Astrocyte of the cerebellum (primary cell): ENCODE results near the gene EMX1.

ENCODE experiments used
- DNase-seq: peaks from one replicate; pipeline ENCODE4 v3.0.0-alpha.2; 2011; ENCODE audit warnings: low read depth
- H3K4me3 ChIP-seq: 2 replicates; pipeline ENCODE4 v1.5.1; 2011; ENCODE audit warnings: mild to moderate bottlenecking, low read depth, low read length, moderate library complexity
- in situ Hi-C: cut with HindIII; loops from 2 replicates; pipeline ENCODE4 v1.10.0; 2017; ENCODE audit warnings: low sequenced_read_pairs
- TF ChIP-seq, protein P1 (sequence below): IDR thresholded peaks from 2 replicates; pipeline ENCODE4 v1.5.1; 2012; ENCODE audit warnings: low read length, low read depth, moderate library complexity, mild to moderate bottlenecking; ENCODE audit errors: missing control alignments

The EMX1 gene

DNA sequence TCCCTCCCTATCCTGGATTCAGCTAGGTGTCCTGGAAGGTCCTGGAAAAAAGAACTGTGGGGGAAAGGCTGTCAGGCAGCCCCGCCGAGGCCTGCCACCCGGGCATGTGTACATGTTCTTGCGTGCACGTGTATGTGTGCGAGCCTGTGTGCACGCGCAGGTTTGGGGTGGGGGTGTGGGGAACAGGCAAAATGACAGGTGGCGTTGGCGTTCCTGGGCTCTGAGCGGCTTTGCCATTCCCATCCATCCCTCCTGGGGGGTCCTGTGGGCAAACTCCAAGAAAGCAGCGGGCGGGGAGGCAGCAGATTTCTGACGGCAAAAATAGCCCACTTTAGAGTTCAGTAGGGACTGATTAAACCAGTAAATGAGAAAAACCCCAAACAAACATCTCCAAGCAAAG lies 35.6 kb downstream of the EMX1 start:
- no peak for DNase-seq
- in situ Hi-C loops: no loop called here
- no peak overlapping the region for H3K4me3 ChIP-seq
- TF ChIP-seq, protein P1, sequence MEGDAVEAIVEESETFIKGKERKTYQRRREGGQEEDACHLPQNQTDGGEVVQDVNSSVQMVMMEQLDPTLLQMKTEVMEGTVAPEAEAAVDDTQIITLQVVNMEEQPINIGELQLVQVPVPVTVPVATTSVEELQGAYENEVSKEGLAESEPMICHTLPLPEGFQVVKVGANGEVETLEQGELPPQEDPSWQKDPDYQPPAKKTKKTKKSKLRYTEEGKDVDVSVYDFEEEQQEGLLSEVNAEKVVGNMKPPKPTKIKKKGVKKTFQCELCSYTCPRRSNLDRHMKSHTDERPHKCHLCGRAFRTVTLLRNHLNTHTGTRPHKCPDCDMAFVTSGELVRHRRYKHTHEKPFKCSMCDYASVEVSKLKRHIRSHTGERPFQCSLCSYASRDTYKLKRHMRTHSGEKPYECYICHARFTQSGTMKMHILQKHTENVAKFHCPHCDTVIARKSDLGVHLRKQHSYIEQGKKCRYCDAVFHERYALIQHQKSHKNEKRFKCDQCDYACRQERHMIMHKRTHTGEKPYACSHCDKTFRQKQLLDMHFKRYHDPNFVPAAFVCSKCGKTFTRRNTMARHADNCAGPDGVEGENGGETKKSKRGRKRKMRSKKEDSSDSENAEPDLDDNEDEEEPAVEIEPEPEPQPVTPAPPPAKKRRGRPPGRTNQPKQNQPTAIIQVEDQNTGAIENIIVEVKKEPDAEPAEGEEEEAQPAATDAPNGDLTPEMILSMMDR: no peak

DNA sequence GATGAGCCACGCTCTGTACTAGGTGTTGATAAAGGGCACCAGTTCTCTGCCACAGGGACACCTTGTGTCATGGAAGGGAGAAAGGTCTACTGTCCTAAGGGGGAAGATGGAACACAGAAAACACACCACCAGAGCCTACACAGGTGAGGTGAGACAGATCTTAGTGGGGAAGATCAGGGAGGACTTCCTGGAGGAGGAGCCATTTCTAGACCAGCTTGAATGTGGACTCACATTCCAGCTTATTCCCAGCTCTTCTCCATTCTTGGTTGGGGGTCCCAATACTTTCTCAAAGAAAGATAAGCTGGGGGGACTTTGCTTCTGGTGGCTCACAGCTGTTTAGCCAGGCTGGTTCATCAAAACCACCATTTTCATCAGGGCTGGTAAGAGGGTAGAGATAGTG lies 36.2 kb downstream of the EMX1 start:
- in situ Hi-C loops: no loop called here
- TF ChIP-seq, protein P1: no peak
- H3K4me3 ChIP-seq: no peak overlapping the region
- no peak for DNase-seq

DNA sequence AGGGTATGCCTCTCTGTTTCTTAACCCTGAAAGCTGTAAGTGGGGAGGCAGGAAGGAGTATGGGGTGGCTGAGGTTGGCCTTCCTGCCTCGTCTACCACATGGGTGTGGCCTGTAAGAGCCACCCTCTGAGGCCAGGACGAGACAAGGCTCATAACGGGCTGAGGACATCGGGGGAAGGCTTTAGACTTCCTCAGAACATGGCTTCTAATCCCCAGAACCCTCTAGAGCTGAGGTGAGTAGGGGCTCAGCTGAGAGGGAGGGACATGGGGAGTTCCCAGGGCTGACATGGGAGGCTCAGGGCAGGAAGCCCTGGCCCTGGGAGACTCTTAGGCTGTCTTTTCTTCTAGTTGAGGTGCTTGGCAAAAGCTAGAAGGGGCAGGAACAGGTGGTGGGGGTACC lies 36.7 kb downstream of the EMX1 start:
- DNase-seq: no peak
- TF ChIP-seq, protein P1: no peak
- no peak overlapping the region for H3K4me3 ChIP-seq
- in situ Hi-C loops: no loop called here

DNA sequence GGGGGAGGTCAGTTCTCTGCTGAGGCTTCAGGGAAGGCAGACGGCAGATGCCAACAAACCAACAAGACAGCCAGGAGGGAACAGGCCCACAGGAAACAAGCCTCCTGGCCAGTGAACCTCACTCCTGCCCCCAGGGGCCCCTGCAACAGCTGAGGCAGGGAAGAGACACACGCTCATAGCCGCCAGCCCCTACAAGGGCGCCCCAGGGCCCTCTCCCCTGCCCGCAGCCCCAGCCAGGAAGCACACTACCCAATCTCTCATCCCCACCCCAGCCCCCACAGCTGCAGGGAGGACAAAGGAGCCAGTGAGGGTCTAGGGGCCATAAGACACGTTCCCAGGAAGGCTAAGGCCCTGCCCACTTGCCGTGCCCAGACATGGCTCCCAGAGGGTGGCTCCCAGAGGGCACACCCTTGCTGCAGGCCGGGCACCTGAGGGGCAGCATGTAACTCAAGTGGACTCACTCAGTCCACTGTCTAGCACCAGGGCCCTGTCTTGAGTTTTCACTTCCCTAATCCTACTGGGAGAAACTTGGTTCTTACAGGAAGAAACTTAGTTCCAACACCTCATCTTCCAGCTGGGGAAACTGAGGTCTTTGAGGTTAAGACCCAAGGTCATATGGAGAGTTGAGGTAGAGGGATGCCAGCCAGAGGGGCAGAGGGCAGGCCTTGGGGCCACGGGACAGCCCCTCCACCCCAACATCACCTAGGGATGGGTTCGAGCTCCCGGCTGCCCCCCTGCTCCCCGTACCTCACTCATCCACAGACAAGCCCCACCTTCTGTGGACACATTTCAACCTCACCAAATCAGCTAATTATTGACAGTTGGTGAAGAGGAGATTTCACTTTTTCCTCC lies 37.3 kb downstream of the EMX1 start:
- in situ Hi-C loops: no loop called here
- H3K4me3 ChIP-seq: no peak overlapping the region
- DNase-seq: no peak
- TF ChIP-seq, protein P1: no peak

DNA sequence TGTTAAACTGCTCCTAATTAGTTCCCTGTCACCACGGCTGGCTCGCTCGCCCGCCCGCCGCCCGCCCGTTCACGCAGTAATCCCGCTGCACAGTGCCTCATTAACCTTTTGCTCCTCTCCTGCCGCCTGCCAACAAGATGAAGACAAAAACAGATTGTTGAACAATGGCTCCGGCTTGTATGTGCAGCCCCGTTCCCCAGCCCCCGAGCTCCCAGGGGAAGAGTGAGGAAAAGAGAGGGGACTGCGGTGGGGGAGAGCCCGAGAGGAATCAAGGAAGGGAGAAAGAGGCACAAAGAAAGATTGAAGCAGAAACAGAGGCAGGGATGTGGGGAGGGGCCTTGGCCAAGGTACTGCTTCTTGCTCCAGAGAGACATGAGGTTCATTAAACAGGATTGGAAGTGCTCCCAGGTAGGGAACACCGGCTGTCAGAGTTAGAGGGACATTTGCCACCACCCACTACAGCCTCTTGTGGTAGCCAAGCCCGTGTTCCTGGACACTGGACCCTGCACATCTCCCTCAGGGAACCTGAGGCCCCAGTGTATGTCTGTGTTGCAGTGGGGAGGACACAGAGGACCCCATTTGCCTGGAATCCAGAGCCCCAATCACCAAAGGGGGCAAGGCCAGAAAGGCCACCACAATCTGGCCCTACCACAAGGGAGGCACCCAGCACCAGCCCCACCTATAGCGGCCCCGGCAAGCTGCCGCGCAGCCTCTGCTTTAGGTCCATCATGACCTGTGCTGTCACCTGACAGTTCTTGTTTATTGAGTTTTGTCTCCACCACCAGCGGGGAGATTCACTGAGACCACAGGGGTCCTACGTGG lies 38.1 kb downstream of the EMX1 start:
- TF ChIP-seq, protein P1: no peak
- no peak for DNase-seq
- in situ Hi-C loops: no loop called here
- H3K4me3 ChIP-seq: no peak overlapping the region

DNA sequence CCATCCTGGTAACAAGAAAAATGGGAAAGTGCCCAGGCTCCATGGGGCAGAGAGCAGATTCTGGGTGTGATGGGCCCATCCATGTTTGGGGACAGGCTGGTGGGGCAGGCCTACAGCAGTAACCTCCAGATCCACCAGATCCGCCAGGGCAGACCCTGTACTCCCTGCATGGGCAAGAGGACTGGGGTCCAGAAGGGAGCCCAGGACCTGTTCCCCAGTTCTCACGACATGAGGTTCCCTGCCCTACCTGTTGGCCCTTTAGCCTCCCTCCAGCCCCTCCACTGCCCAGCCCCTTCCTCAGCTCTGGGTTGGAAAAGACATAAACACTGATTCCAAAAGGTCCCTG lies 38.7 kb downstream of the EMX1 start:
- DNase-seq: no peak
- TF ChIP-seq, protein P1: no peak
- H3K4me3 ChIP-seq: no peak overlapping the region
- in situ Hi-C loops: no loop called here
